PC-3 (cell line): Measurements from ENCODE around the gene AEBP1. TPM values are rescaled to one million over a fixed set of nuclear protein-coding genes. Genes with fewer than 3 reads are reported as not detected.

Experiments used
- ATAC-seq: fragments of 200-7000 bp; cut with Tn5 transposase; 2 replicates; pipeline ENCODE4 v1.9.1; 2020; ENCODE audit warnings: mild to moderate bottlenecking, moderate library complexity
- BruUV-seq: library from RNA; stranded (reverse); fragments of 400-500 nt; replicated peaks from 2 replicates; lab custom pipeline; 2021; lab: Mats Ljungman, UMichigan
- CTCF ChIA-PET: fragments of 300-600 bp; sonication (Branson Sonifier 250); formaldehyde crosslinking; loops from one replicate; lab custom pipeline; 2022; ENCODE audit warnings: antibody characterized with exemption; lab: Charles Lee
- POLR2A ChIA-PET: fragments of 300-600 bp; sonication (Branson Sonifier 250); formaldehyde crosslinking; loops from one replicate; lab custom pipeline; 2022; ENCODE audit warnings: antibody characterized with exemption; ENCODE audit not compliant: unreplicated experiment; lab: Charles Lee
- DNase-seq: peaks from one replicate; pipeline ENCODE4 v3.0.0-alpha.2; 2015
- H2AFZ ChIP-seq: fragments of 300-600 bp; sonication (generic); 2 replicates; pipeline ENCODE4 v1.6.0; 2016; ENCODE audit warnings: antibody characterized with exemption, low read length
- H3F3A ChIP-seq: fragments of 300-600 bp; sonication (generic); one replicate; pipeline ENCODE4 v1.6.0; 2017; ENCODE audit warnings: antibody characterized with exemption, low read length, control low read depth, mild to moderate bottlenecking; ENCODE audit not compliant: unreplicated experiment
- H3K27ac ChIP-seq: fragments of 300-600 bp; sonication (generic); 2 replicates; pipeline ENCODE4 v1.5.1; 2016; ENCODE audit warnings: mild to moderate bottlenecking, low read length
- H3K27me3 ChIP-seq: fragments of 300-600 bp; sonication (generic); 2 replicates; pipeline ENCODE4 v1.6.1; 2016; ENCODE audit warnings: low read length, mixed read lengths
- H3K36me3 ChIP-seq: fragments of 300-600 bp; sonication (generic); 2 replicates; pipeline ENCODE4 v1.6.1; 2016; ENCODE audit warnings: low read depth, mixed run types, low read length, mixed read lengths
- H3K4me1 ChIP-seq: fragments of 300-600 bp; sonication (generic); 2 replicates; pipeline ENCODE4 v1.5.1; 2016; ENCODE audit warnings: low read length; ENCODE audit not compliant: insufficient read depth
- H3K4me2 ChIP-seq: fragments of 300-600 bp; sonication (generic); 2 replicates; pipeline ENCODE4 v1.6.0; 2016; ENCODE audit warnings: low read length
- H3K4me3 ChIP-seq: fragments of 300-600 bp; sonication (generic); 2 replicates; pipeline ENCODE4 v1.5.1; 2016; ENCODE audit warnings: mild to moderate bottlenecking, low read length, mixed read lengths
- H3K79me2 ChIP-seq: fragments of 300-600 bp; sonication (generic); 2 replicates; pipeline ENCODE4 v1.6.1; 2017; ENCODE audit warnings: low read length, mixed read lengths
- H3K9ac ChIP-seq: fragments of 300-600 bp; sonication (generic); 2 replicates; pipeline ENCODE4 v1.6.0; 2016; ENCODE audit warnings: mild to moderate bottlenecking, low read length
- H3K9me2 ChIP-seq: fragments of 300-600 bp; sonication (generic); replicated peaks from 2 replicates; pipeline ENCODE4 v1.6.1; 2016; ENCODE audit warnings: mixed run types, low read length, mixed read lengths
- H3K9me3 ChIP-seq: fragments of 300-600 bp; sonication (generic); 2 replicates; pipeline ENCODE4 v1.6.1; 2016; ENCODE audit warnings: low read length, mixed read lengths
- H4K20me1 ChIP-seq: fragments of 300-600 bp; sonication (generic); 2 replicates; pipeline ENCODE4 v1.6.1; 2016; ENCODE audit warnings: low read length, mixed read lengths
- CTCF ChIP-seq: fragments of 300-600 bp; sonication (generic); conservative IDR thresholded peaks from 2 replicates; pipeline ENCODE4 v1.5.1; 2017; ENCODE audit warnings: antibody characterized with exemption, low read depth, mild to moderate bottlenecking, low read length
- EZH2 ChIP-seq: fragments of 300-600 bp; sonication (generic); IDR thresholded peaks from one replicate; pipeline ENCODE4 v1.6.1; 2017; ENCODE audit warnings: antibody characterized with exemption, mild to moderate bottlenecking, low read length; ENCODE audit not compliant: unreplicated experiment
- EZH2phosphoT487 ChIP-seq: fragments of 300-600 bp; sonication (generic); IDR thresholded peaks from 2 replicates; pipeline ENCODE4 v1.6.1; 2018; ENCODE audit warnings: mild to moderate bottlenecking, antibody characterized with exemption, low read length, borderline replicate concordance
- intact Hi-C: fragments of 100-400 bp; cut with micrococcal nuclease; formaldehyde crosslinking; loops from 2 replicates; pipeline ENCODE4 v1.9.0; 2023
- total RNA-seq: library from RNA; depleted of rRNA; stranded (reverse); fragments of >200 nt; gene quantifications from 2 replicates; pipeline ENCODE4 v1.2.3, GENCODE V29; 2014

AEBP1 gene
- total RNA-seq, 1 experiment from 2014 or later = not detected

- H3K4me3 ChIP-seq = no peak overlapping the region
- no TSS peak for BruUV-seq
- no peak overlapping the region for H3K9ac ChIP-seq
- no peaks in the 10 kb centered on the region for H3K9me3 ChIP-seq
- no peaks in the 10 kb centered on the region for H4K20me1 ChIP-seq
- no peak for DNase-seq
- H3K9me2 ChIP-seq = no peaks in the 10 kb centered on the region
- H3K79me2 ChIP-seq = no peaks in the 10 kb centered on the region
- intact Hi-C loops = no loop called here
- no peaks in the 10 kb centered on the region for H3K4me1 ChIP-seq
- POLR2A ChIA-PET = interaction anchor here (1.0 kb wide), 1 partner anchor 27 kb away, joined by 3 read pairs; no protein-coding TSS in a partner anchor
- H3K27me3 ChIP-seq = no peaks in the 10 kb centered on the region
- no peak overlapping the region for H2AFZ ChIP-seq
- H3K36me3 ChIP-seq = no peaks in the 10 kb centered on the region
- H3F3A ChIP-seq = no peaks in the 10 kb centered on the region
- CTCF ChIA-PET = no interaction called here
- TF ChIP-seq EZH2phosphoT487 (no peak), EZH2 (no peak), CTCF (no peak)
- no peak overlapping the region for H3K27ac ChIP-seq
- no peak overlapping the region for H3K4me2 ChIP-seq
- ATAC-seq = no peak
Measured at GRCh38 chr7:44098092-44099068, 5.8 kb upstream of the AEBP1 start.

- ATAC-seq = no peak
Measured at GRCh38 chr7:44099669-44100068, 4.5 kb upstream of the AEBP1 start.

More at GRCh38 chr7:44099669-44100068, 4.5 kb upstream of the AEBP1 start:
- POLR2A ChIA-PET = no interaction called here
- BruUV-seq = no TSS peak
- Histone ChIP-seq H3F3A (no peaks in the 10 kb centered on the region), H3K36me3 (no peaks in the 10 kb centered on the region), H3K9ac (no peak overlapping the region), H3K27me3 (no peaks in the 10 kb centered on the region), H3K4me2 (no peak overlapping the region), H3K79me2 (no peaks in the 10 kb centered on the region), H2AFZ (no peak overlapping the region), H3K9me2 (no peaks in the 10 kb centered on the region), H4K20me1 (no peaks in the 10 kb centered on the region), H3K27ac (no peak overlapping the region), H3K9me3 (no peaks in the 10 kb centered on the region), H3K4me1 (no peaks in the 10 kb centered on the region), H3K4me3 (no peak overlapping the region)
- intact Hi-C loops = no loop called here
- CTCF ChIA-PET = no interaction called here
- no peak for TF ChIP-seq CTCF
- no peak for TF ChIP-seq EZH2phosphoT487
- no peak for TF ChIP-seq EZH2
- no peak for DNase-seq
